GM12872 (cell line): Measurements from ENCODE around the gene TMEM219.

ENCODE experiments used
- CTCF ChIP-seq: IDR thresholded peaks from 3 replicates; pipeline ENCODE4 v1.5.1; 2011; ENCODE audit warnings: low read depth, mild to moderate bottlenecking, low read length, moderate library complexity; ENCODE audit not compliant: insufficient read depth

The TMEM219 gene

DNA sequence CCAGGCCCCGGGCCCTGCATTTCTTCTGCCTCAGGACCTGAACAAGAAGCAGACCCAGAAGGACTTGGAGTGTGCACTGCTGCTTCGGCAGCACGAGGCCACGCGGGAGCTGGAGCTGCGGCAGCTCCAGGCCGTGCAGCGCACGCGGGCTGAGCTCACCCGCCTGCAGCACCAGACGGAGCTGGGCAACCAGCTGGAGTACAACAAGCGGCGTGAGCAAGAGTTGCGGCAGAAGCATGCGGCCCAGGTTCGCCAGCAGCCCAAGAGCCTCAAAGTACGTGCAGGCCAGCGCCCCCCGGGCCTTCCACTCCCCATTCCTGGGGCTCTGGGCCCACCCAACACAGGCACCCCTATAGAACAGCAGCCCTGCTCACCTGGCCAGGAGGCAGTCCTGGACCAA, 24.4 kb downstream of the TMEM219 start:
- no peak for TF ChIP-seq CTCF

DNA sequence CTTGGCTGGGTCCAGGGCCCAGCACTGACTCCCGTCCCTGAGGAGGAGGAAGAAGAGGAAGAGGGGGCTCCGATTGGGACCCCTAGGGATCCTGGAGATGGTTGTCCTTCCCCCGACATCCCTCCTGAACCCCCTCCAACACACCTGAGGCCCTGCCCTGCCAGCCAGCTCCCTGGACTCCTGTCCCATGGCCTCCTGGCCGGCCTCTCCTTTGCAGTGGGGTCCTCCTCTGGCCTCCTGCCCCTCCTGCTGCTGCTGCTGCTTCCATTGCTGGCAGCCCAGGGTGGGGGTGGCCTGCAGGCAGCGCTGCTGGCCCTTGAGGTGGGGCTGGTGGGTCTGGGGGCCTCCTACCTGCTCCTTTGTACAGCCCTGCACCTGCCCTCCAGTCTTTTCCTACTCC, 25.1 kb downstream of the TMEM219 start:
- TF ChIP-seq CTCF: no peak

- TF ChIP-seq CTCF: no peak
Observed at GRCh38 chr16:29987371-29988085, 25.6 kb downstream of the TMEM219 start.

- TF ChIP-seq CTCF: no peak
Observed at GRCh38 chr16:29988346-29989075, 26.6 kb downstream of the TMEM219 start.

- TF ChIP-seq CTCF: no peak
Observed at GRCh38 chr16:29989111-29989858, 27.4 kb downstream of the TMEM219 start.

- no peak for TF ChIP-seq CTCF
Observed at GRCh38 chr16:29990034-29990433, 28.2 kb downstream of the TMEM219 start.

- no peak for TF ChIP-seq CTCF
Observed at GRCh38 chr16:29990883-29991570, 29.1 kb downstream of the TMEM219 start.
